GM12865 (cell line): ENCODE measurements around the gene PNPT1.
"Not testable (repeated sequence)": the region's sequence is repeated elsewhere in the genome, so short reads cannot be mapped to it uniquely, and the experiment has no call there.

Experiments used
- DNase-seq: peaks from one replicate; pipeline ENCODE4 v3.0.0; 2010; ENCODE audit warnings: low read depth
- H3K4me3 ChIP-seq: 2 replicates; pipeline ENCODE4 v1.5.1; 2011; ENCODE audit warnings: mild to moderate bottlenecking, low read depth, low read length, control low read depth
- CTCF ChIP-seq: IDR thresholded peaks from 2 replicates; pipeline ENCODE4 v1.5.1; 2011; ENCODE audit warnings: low read length, control low read depth, low read depth, inconsistent platforms; ENCODE audit not compliant: insufficient read depth; ENCODE audit errors: missing control alignments

The PNPT1 gene

GRCh38 chr2:55721596-55722215 is 28.1 kb upstream of the PNPT1 start:
- no peak for TF ChIP-seq CTCF
- DNase-seq, result no peak
- no peak overlapping the region for H3K4me3 ChIP-seq

DNA sequence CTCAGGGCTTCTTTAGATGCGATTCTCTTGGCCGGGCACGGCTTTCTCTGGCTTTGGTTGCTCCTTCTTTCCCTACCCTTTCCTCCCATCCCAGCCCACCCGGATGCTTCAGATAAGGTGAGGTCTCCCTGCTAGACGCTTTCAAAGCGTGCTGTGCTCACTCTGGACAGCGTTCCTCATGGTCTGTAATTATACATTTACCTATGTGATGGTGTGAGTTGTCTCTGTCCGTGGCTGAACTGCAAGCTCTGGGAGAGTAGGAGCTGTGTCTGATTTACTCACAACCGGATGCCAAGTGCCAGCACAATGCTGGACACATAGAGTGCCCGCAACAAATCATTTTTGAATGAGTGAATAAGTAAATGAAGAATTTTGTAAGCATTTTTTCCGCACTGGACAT is 26.8 kb upstream of the PNPT1 start:
- no peak for DNase-seq
- TF ChIP-seq CTCF, result no peak
- no peak overlapping the region for H3K4me3 ChIP-seq

DNA sequence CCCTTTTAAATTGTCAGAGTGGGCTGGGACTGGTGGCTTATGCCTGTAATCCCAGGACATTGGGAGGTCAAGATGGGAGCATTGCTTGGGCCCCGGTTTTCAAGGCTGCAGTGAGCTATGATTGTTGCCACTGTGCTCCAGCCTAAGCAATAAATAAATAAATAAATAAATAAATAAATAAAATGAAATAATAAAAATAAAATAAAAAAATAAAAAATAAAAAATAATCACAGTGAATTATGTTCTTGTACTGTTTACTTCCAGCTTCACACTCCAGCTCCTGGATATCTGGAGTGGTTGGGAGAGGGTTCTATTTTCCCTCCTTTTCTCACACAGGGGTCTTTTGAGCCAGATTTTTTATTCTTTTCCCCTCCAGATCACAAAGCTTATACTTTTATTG is 26.2 kb upstream of the PNPT1 start:
- H3K4me3 ChIP-seq, result no peak overlapping the region
- DNase-seq, result no peak
- TF ChIP-seq CTCF, result no peak

- DNase-seq, result peak; percentile 69
Observed at GRCh38 chr2:55718165-55719008, 24.7 kb upstream of the PNPT1 start.

DNA sequence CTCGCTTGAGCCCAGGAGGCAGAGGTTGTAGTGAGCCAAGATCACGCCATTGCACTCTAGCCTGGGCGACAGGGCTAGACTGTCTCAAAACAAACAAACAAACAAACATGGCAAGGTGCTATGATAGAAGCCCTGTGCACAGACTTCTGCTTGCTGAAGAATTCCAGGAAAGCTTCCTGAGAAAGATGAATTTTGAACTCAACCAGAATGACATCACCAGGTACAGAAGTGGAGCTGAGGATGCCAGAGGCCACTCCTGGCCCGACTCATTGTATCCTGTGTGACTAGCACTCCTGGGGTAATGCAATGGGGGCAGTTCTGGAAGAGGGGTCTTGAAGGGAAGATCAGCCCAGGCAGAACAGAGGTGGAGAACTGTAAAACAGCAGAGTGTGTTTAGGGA is 22.0 kb upstream of the PNPT1 start:
- no peak overlapping the region for H3K4me3 ChIP-seq
- no peak for DNase-seq
- TF ChIP-seq CTCF, result no peak

More at GRCh38 chr2:55718165-55719008, 24.7 kb upstream of the PNPT1 start:
- no peak overlapping the region for H3K4me3 ChIP-seq
- peak; percentile 75 for TF ChIP-seq CTCF

DNA sequence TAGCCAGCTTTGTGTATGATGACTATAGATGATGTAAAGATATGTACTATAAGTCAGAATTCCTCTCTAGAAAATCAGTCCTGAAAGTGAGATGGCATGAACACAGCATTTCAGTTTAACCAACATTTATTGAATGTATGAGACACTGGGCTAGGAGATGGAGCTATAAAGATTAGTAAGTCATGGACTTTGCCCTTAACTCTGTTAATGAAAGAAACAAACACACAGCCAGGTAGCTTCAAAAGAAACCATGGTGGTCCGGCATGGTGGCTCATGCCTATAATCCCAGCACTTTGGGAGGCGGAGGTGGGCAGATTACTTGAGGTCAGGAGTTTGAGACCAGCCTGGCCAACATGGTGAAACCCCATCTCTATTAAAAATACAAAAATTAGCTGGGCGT is 21.5 kb upstream of the PNPT1 start:
- not testable (repeated sequence) for DNase-seq, H3K4me3 ChIP-seq

- DNase-seq, result no peak
- no peak for TF ChIP-seq CTCF
- no peak overlapping the region for H3K4me3 ChIP-seq
Observed at GRCh38 chr2:55712477-55713060, 18.9 kb upstream of the PNPT1 start.
